HG03060 (cell line): ENCODE measurements around the gene HDAC7.
"Not testable (repeated sequence)": the region's sequence is repeated elsewhere in the genome, so short reads cannot be mapped to it uniquely, and the experiment has no call there.

Source experiments
- ATAC-seq: cut with Tn5 transposase; IDR thresholded peaks from one replicate; pipeline ENCODE4 v1.9.1; 2021; ENCODE audit warnings: low read depth, moderate number of reproducible peaks; ENCODE audit not compliant: unreplicated experiment

HDAC7 gene

DNA sequence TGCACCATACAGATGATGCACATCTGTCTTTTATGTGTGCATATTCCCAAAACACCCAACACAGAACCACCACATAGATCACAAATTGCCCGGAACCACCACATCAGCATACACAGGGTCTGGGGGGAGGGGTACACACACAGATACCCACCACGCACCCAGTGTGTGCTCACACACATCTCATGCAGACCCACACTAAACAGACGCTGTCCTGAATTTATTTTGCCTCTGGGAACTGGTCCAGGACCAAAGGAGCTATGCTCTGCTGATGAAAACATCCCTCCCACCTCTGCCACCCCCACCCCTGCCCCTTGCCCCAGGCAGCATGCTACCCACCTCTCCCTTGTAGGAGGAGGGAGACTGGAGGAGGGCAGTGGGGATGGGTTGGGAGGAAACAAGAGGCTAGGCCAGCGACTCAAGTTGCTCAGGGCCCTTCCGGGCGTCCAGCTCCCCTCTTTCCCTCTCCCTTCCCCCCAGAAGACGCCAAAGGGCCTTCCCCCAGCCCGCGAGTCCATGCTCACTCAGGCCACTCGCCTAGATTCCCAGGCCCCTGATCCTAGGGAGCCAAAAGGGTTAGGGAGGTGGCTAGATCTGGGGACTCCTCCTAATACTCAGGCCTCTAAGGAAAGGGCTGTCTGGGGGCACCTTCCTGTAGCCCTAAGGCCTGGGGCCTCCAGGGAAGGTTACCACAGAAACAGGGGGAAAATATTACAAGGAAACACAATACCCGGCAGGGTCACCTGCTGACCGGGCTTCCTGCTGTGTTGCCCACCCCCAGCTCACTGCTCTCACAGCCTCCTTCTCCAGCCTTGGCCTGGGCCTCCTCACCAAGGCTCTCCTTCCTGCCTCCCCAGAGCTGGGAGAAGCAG lies 3.1 kb downstream of the HDAC7 start:
- ATAC-seq, result no peak

- not testable (repeated sequence) for ATAC-seq
Observed at GRCh38 chr12:47815447-47815846, 4.3 kb downstream of the HDAC7 start.

GRCh38 chr12:47814539-47815170 lies 5.0 kb downstream of the HDAC7 start:
- ATAC-seq, result no peak

DNA sequence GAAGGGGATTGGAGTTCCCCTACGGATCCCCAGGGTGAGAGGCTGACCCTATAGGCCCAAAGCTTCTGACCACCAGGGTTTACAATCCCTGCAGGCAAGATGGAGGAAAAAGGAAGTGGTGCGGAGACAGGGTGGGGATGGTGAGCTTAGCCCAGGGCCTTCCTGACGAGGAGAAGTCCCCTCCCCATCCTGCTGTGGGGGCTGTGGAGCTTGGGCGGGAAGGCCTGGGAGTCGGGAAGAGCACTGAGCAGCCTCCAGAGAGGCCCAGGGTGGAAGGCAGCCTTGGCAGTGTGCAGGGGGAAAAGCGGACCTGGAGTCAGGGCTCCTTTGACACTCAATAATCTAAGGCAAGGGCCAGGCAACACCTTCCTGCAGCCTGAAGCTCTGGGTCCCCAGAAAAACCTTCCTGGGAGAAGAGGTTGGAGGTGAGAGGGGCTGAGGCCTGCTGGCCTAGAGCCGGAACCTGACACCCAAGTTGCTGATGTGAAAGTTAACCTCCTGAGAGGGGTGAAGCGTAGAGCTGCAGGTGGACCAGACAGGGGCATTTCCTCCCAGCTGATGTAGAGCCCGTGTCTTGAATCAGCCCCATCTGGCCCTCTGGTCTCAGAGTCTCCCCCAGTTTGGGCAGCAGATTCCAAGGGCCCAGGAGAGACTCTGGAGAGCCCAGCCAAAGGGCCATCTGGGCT lies 6.0 kb downstream of the HDAC7 start:
- peak; percentile 7 for ATAC-seq

GRCh38 chr12:47812797-47813510 lies 6.7 kb downstream of the HDAC7 start:
- peak; percentile 39 for ATAC-seq

DNA sequence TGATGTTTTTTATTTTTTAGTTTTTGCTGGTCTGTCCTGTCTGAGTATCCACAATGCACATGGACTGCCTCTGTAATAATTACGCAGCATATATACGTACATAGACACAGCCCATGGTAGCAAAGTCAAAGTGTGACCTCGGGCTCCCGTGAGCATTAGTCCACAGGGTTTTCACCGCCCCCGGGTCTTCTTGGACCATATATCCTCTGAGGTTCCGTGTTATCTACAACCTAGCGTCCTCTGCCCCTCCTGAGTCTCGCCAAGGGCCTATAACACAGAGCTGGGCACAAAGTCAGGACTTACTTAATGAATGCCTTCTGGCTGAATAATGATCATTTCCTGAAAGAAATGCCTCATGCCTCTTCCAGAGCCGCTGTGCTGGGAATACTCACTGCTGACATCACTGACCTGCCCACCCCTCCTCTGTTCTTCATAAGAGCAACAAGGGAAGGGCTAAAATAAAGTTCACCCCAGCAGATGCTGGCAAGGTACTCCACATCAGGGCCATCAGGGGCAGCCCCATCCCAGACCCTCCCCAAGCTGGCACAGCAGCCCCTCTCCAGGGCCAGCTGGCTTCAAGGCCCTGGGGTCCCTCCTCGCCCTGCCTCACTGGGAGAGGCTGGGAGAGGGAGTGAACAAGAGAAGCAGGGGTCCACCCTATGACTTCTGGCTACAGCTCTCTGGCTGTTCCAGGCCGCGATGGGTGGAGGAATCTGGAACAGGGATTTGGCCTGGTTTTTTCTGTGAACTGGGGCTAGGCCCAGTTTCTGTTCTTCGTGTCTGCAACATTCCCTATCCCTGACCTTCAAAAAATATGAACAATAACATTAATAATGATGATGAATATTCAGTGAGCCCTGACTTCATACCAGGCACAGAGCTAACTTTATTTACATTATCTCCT lies 7.9 kb downstream of the HDAC7 start:
- no peak for ATAC-seq

DNA sequence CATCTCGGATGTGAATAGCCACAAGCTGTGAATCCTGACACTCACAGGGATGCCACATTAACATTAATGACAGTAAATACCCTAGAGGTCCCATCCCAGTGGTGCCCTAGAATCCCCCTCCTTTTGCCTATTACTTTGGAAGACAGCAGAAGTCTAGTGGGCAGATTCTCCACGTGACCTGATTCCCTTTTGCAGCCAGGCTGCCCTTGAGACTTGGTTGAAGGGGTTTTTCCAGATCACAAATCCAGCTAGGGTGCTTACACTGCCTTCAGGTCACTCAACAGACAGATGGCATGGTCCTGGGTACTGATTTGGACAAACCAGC lies 8.7 kb downstream of the HDAC7 start:
- no peak for ATAC-seq

- ATAC-seq, result not testable (repeated sequence)
Observed at GRCh38 chr12:47809518-47809917, 10.2 kb downstream of the HDAC7 start.

GRCh38 chr12:47808574-47809365 lies 10.9 kb downstream of the HDAC7 start:
- no peak for ATAC-seq

GRCh38 chr12:47808050-47808449 lies 11.7 kb downstream of the HDAC7 start:
- ATAC-seq, result no peak

DNA sequence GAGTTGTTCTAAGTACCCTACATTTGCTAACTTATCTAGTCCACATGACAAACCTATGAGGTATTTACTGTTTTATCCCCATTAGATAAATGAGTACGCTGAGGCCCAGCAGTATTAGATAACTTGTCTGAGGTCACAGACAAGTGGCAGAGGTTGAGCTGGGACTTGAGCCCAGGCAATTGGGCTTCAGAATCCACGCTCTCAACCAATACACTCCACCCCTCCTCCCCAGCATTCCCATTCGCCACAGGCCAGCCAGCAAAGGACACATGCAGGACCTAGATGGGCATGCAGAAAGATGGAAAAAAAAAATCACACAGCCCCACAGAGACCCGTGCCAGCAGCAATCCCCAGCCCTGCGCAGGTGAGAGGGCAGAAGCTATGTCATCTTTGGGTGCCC lies 12.4 kb downstream of the HDAC7 start:
- ATAC-seq, result no peak

DNA sequence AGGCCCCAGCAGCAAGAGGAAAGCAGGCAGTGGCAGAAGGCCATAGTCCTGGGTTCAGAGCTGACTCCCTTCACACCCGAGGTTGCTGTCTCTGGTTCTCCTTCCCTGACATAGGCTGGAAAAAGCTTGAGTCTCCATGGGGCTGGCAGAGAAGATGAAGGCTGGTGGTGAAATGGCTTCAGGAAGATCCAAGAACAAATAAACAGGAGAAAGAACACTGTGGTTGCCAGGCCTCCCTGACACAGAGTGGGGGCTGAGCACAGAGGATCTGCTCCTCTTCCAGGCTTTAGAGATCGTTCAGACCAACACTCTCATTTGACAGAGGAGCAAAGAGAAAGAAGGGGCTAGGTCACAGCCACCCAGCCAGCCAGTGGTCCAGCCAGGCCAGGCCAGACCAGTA lies 14.3 kb downstream of the HDAC7 start:
- no peak for ATAC-seq

DNA sequence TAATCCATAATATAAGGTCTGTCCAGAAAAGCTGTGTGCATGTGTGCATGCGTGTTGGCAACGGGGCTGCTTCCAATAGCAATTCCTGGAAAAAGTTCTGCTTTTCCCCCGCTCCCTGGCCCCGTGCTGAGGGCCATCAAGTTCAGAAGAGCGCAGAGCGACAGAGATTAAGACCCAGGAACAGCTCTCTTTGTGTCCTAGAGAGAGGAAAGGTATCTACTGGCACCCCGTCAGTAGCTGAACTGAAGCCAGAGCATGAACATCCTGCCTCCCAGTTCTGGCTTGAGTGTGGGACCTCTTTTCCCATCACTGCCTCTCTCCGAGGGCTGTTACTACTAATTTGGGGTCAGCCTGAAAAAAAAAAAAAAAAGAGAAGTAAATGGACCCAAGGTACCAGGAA lies 15.5 kb downstream of the HDAC7 start:
- ATAC-seq, result no peak

DNA sequence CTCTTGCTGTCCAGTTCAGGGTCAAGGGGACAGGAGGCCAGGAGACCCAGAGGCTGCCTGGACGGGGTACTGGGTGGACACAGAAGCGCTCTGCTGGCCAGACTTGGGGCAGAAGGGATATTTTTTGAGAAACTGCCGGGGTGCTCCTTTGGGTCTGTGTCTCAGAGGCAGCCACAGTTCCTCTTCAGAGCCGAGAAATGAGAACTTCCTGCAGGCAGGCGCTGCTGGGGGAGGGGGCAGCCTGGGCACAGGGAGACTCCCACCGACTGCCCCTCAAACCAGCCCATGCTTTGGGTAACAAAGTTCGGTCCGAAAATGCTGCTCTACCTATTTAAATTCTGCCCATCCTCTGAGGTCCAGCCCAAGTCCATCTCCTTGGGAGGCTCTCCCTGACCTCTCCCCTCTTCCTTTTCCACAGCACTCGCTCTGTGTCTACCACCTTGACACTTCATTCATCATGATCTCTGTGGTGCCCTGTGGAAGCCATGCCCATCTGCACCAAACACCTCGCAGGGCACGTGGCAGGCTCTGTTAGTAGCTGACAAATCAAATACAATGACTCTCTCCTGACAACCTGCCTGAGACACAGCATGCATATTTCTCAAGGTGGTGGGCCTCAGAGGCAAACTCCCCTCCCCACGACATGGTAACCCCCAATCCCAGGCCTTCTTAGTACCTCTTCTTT lies 16.4 kb downstream of the HDAC7 start:
- ATAC-seq, result no peak

GRCh38 chr12:47802312-47802711 lies 17.4 kb downstream of the HDAC7 start:
- ATAC-seq, result no peak

- ATAC-seq, result no peak
Observed at GRCh38 chr12:47801904-47802246, 17.8 kb downstream of the HDAC7 start.

DNA sequence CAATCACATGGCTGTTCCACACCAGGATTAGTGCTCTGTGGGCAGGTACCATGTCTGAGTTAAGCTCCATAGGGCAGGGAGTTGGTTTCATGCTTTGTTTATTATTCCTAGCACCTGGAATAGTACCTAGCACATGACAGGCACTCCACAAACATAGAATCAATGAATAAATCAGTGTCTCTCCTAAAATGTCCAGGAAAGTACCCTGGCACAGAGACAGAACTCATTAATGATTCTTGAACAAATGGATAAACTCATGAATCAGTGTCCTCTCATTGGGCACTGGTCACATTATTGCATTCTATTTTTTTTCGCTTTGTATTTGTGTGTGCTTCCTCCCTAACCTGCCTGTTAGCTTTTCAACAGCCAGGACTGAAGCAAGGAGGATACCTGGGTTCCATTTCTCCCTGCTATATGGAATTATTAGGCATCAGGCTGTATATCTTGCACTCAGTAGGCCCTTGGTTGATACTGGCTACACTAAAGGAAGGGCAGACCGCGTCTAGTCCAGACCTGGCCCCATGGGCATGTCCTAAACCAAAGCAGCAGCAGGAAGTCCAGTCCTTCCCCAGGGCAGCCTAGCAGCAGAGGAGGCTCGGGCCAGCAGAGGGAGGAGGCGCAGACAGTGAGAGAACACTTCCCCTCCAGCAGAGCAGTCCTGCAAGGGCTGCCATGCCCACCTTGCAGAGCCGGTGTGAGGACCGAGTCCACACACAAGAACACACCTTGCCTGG lies 18.4 kb downstream of the HDAC7 start:
- no peak for ATAC-seq

DNA sequence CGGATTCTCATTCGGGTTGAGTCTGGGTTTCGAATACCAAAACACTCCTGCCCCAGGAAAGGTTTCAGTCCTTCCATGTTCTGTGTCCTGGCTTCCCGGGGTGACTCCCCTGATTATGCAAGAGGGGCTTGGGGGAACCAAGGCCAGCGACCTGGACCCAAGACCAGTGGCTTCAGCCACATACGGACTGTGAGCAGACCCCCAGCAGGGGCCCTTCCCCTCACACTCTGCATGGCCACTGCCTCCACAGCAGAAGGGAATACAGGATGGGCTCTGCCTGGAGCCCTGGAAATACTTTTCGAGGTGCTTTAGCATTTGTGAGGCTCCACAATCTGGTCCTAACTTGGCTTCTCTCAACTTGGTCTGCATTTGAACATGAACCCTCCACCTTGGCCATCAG lies 19.1 kb downstream of the HDAC7 start:
- no peak for ATAC-seq
